GM18951 (cell line): ENCODE data around the gene ANKS4B.

Experiments used
- POLR2A ChIP-seq: IDR thresholded peaks from 4 replicates; pipeline ENCODE4 v1.6.1; 2011; ENCODE audit warnings: mild to moderate bottlenecking; ENCODE audit not compliant: insufficient read length, insufficient read depth; ENCODE audit errors: extremely low read depth
- in situ Hi-C: fragments of 300-500 bp; cut with MboI; formaldehyde crosslinking; loops from one replicate; pipeline ENCODE4 v1.12.0; 2022; ENCODE audit warnings: low sequenced_read_pairs, mixed read lengths, inconsistent platforms; ENCODE audit not compliant: unreplicated experiment

Gene ANKS4B

GRCh38 chr16:21260870-21261791 lies 27.6 kb downstream of the ANKS4B start:
- in situ Hi-C loops, result no loop called here
- TF ChIP-seq POLR2A, result peak; percentile 32

GRCh38 chr16:21262779-21263639 lies 29.5 kb downstream of the ANKS4B start:
- no peak for TF ChIP-seq POLR2A
- in situ Hi-C loops, result no loop called here

- TF ChIP-seq POLR2A, result peak; percentile 50
- in situ Hi-C loops, result no loop called here
These were observed 30.4 kb downstream of the ANKS4B start for GRCh38 chr16:21263640-21264570.

GRCh38 chr16:21264571-21265036 lies 31.1 kb downstream of the ANKS4B start:
- in situ Hi-C loops, result no loop called here
- TF ChIP-seq POLR2A, result no peak

- in situ Hi-C loops, result no loop called here
- no peak for TF ChIP-seq POLR2A
These were observed 31.8 kb downstream of the ANKS4B start for GRCh38 chr16:21265104-21265837.

- TF ChIP-seq POLR2A, result no peak
- in situ Hi-C loops, result no loop called here
These were observed 33.8 kb downstream of the ANKS4B start for GRCh38 chr16:21267298-21267697.

- in situ Hi-C loops, result no loop called here
These were observed 34.7 kb downstream of the ANKS4B start for GRCh38 chr16:21268236-21268635.

GRCh38 chr16:21272253-21272652 lies 38.8 kb downstream of the ANKS4B start:
- no peak for TF ChIP-seq POLR2A
- in situ Hi-C loops, result loop anchor here (10.0 kb wide), 1 partner anchor 77 kb away; no protein-coding TSS in a partner anchor

More at GRCh38 chr16:21268236-21268635, 34.7 kb downstream of the ANKS4B start:
- no peak for TF ChIP-seq POLR2A

GRCh38 chr16:21272763-21273162 lies 39.3 kb downstream of the ANKS4B start:
- in situ Hi-C loops, result loop anchor here (10.0 kb wide), 1 partner anchor 78 kb away; no protein-coding TSS in a partner anchor

GRCh38 chr16:21274172-21274726 lies 40.8 kb downstream of the ANKS4B start:
- no peak for TF ChIP-seq POLR2A
- in situ Hi-C loops, result loop anchor here (10.0 kb wide), 1 partner anchor 79 kb away; no protein-coding TSS in a partner anchor

- in situ Hi-C loops, result loop anchor here (5.0 to 10.0 kb wide), 2 partner anchors 81 to 103 kb away; no protein-coding TSS in a partner anchor
These were observed 42.0 kb downstream of the ANKS4B start for GRCh38 chr16:21275529-21275928.

More at GRCh38 chr16:21275529-21275928, 42.0 kb downstream of the ANKS4B start:
- no peak for TF ChIP-seq POLR2A
